Endothelial cell of umbilical vein (primary cell): ENCODE results near the gene IQCH. TPM values are rescaled to one million over a fixed set of nuclear protein-coding genes. Genes with fewer than 3 reads are reported as not detected.

Source experiments
- BruUV-seq: library from RNA; stranded (reverse); fragments of 400-500 nt; replicated peaks from 2 replicates; lab custom pipeline; 2021; lab: Mats Ljungman, UMichigan
- CTCF ChIA-PET: fragments of 300-600, 350-600 bp; sonication (Branson Sonifier 250); formaldehyde crosslinking; loops from one replicate; lab custom pipeline; 2021; ENCODE audit warnings: antibody characterized with exemption, inconsistent platforms; lab: Charles Lee
- POLR2A ChIA-PET: fragments of 300-600, 350-600 bp; sonication (Branson Sonifier 250); formaldehyde crosslinking; loops from one replicate; lab custom pipeline; 2021; ENCODE audit warnings: antibody characterized with exemption, inconsistent platforms; lab: Charles Lee
- DNase-seq: peaks from one replicate; pipeline ENCODE4 v3.0.0-alpha.2; 2011; ENCODE audit warnings: low read depth, low spot score
- FAIRE-seq: peaks from 2 replicates; lab custom pipeline; 2011; peaks lifted over from hg19 to GRCh38; lab: Jason Lieb, UNC
- H2AFZ ChIP-seq: 2 replicates; pipeline ENCODE4 v1.6.0; 2012; ENCODE audit warnings: low read depth, low read length, control low read depth, inconsistent platforms
- H3K27ac ChIP-seq: 2 replicates; pipeline ENCODE4 v1.5.1; 2011; ENCODE audit warnings: low read depth, mild to moderate bottlenecking, control low read depth, low read length, moderate library complexity; ENCODE audit not compliant: insufficient read depth
- H3K27me3 ChIP-seq, 2 experiments: 2 replicates each; pipeline versions ENCODE4 v1.6.0 to v1.6.1; 2011; ENCODE audit warnings: low read length in 2 of 2, mixed read lengths in 1 of 2; ENCODE audit not compliant: control insufficient read depth in 2 of 2, insufficient read depth in 2 of 2
- H3K36me3 ChIP-seq, 2 experiments: 2 replicates in 1 of 2; 3 replicates in 1 of 2; pipeline ENCODE4 v1.5.1; 2011; ENCODE audit warnings: low read length in 2 of 2, mild to moderate bottlenecking in 1 of 2, moderate library complexity in 1 of 2; ENCODE audit not compliant: control insufficient read depth in 2 of 2, insufficient read depth in 2 of 2; ENCODE audit errors: extremely low read depth in 1 of 2
- H3K4me1 ChIP-seq: 3 replicates; pipeline ENCODE4 v1.5.1; 2011; ENCODE audit warnings: mild to moderate bottlenecking, low read length; ENCODE audit not compliant: control insufficient read depth, insufficient read depth; ENCODE audit errors: extremely low read depth
- H3K4me2 ChIP-seq: 2 replicates; pipeline ENCODE4 v1.6.1; 2011; ENCODE audit warnings: low read length, control low read depth, mixed read lengths; ENCODE audit not compliant: insufficient read depth
- H3K4me3 ChIP-seq, 3 experiments: fragments of 200-600 bp in 1 of 3; sonication (generic), shearing (Covaris generic) in 1 of 3; replicated peaks in 1 of 3; 2 replicates each; pipeline ENCODE4 v1.5.1; 2011 to 2016; ENCODE audit warnings: control low read depth in 3 of 3, low read length in 3 of 3, mild to moderate bottlenecking in 2 of 3, inconsistent platforms in 1 of 3, low read depth in 1 of 3, moderate library complexity in 1 of 3; ENCODE audit not compliant: insufficient read depth in 1 of 3
- H3K79me2 ChIP-seq: 2 replicates; pipeline ENCODE4 v1.6.0; 2012; ENCODE audit warnings: low read length, inconsistent platforms; ENCODE audit not compliant: control insufficient read depth, insufficient read depth
- H3K9ac ChIP-seq: replicated peaks from 2 replicates; pipeline ENCODE3; 2011; ENCODE audit warnings: low read length, control low read depth; ENCODE audit not compliant: insufficient read depth; ENCODE audit errors: extremely low read depth
- H3K9me1 ChIP-seq: replicated peaks from 3 replicates; pipeline ENCODE4 v1.6.0; 2011; ENCODE audit warnings: mild to moderate bottlenecking, low read length; ENCODE audit not compliant: control insufficient read depth, insufficient read depth; ENCODE audit errors: extremely low read depth
- H3K9me3 ChIP-seq: replicated peaks from 2 replicates; pipeline ENCODE4 v1.5.1; 2012; ENCODE audit warnings: low read length, inconsistent platforms; ENCODE audit not compliant: control insufficient read depth, insufficient read depth
- H4K20me1 ChIP-seq: replicated peaks from 2 replicates; pipeline ENCODE3; 2011; ENCODE audit warnings: mild to moderate bottlenecking, low read length; ENCODE audit not compliant: control insufficient read depth, insufficient read depth; ENCODE audit errors: extremely low read depth
- EZH2 ChIP-seq: IDR thresholded peaks from 2 replicates; pipeline ENCODE4 v1.6.1; 2012; ENCODE audit warnings: borderline replicate concordance, low read depth, mild to moderate bottlenecking, moderate library complexity, low read length, inconsistent platforms; ENCODE audit not compliant: severe bottlenecking
- FOS ChIP-seq: IDR thresholded peaks from 2 replicates; pipeline ENCODE4 v1.6.1; 2011; ENCODE audit warnings: mild to moderate bottlenecking, low read length, moderate library complexity, borderline replicate concordance; ENCODE audit not compliant: insufficient read depth
- GATA2 ChIP-seq: IDR thresholded peaks from 2 replicates; pipeline ENCODE4 v1.7.0; 2011; ENCODE audit warnings: low read depth, mild to moderate bottlenecking, moderate library complexity, mixed read lengths, low read length; ENCODE audit not compliant: insufficient read length, insufficient read depth
- JUN ChIP-seq: IDR thresholded peaks from 2 replicates; pipeline ENCODE4 v1.6.1; 2011; ENCODE audit warnings: borderline replicate concordance, low read depth; ENCODE audit not compliant: insufficient read length, insufficient read depth
- MYC ChIP-seq: IDR thresholded peaks from one replicate; pipeline ENCODE4 v1.6.1; 2011; ENCODE audit warnings: mild to moderate bottlenecking, low read depth, low read length
- POLR2A ChIP-seq: IDR thresholded peaks from 2 replicates; pipeline ENCODE4 v1.6.1; 2012; ENCODE audit warnings: low read depth, mild to moderate bottlenecking, control low read depth, low read length
- POLR2AphosphoS5 ChIP-seq: IDR thresholded peaks from 2 replicates; pipeline ENCODE4 v1.6.1; 2012; ENCODE audit warnings: low read depth, mild to moderate bottlenecking, control low read depth, low read length, moderate library complexity; ENCODE audit not compliant: insufficient read depth
- dilution Hi-C: fragments of 300-500 bp; cut with MboI; formaldehyde crosslinking; loops from one replicate; pipeline ENCODE4 v1.15.0; 2019; ENCODE audit warnings: low sequenced_read_pairs; ENCODE audit not compliant: extremely low pct_ligation_motif_present
- intact Hi-C: fragments of 100-400 bp; cut with micrococcal nuclease; formaldehyde crosslinking; loops from one replicate; pipeline ENCODE4 v1.10.0; 2022
- polyA plus RNA-seq, 4 experiments: library from polyadenylated mRNA; depleted of rRNA in 3 of 4; stranded (reverse) in 3 of 4; unstranded in 1 of 4; fragments of >200 nt; gene quantifications; 2 replicates each; pipeline versions ENCODE4 v1.2.1 to v1.2.3, GENCODE V29; 2011 to 2012; ENCODE audit warnings: missing spikeins in 1 of 4
- total RNA-seq: library from RNA; stranded (reverse); gene quantifications from 2 replicates; pipeline ENCODE4 v1.2.3, GENCODE V29; 2021
- TF ChIP-seq, protein P1 (sequence below): IDR thresholded peaks from 2 replicates; pipeline ENCODE4 v1.6.1; 2011; ENCODE audit not compliant: insufficient read depth, insufficient read length
- TF ChIP-seq, protein P2 (sequence below), 2 donors: IDR thresholded peaks; 1 replicate in 1 of 2; 2 replicates in 1 of 2; pipeline ENCODE4 v1.5.1; 2011; ENCODE audit warnings: low read length in 2 of 2, mild to moderate bottlenecking in 2 of 2, moderate library complexity in 2 of 2, control low read depth in 1 of 2, inconsistent platforms in 1 of 2, low read depth in 1 of 2; ENCODE audit not compliant: insufficient read depth in 1 of 2; ENCODE audit errors: extremely low read depth in 1 of 2

IQCH gene
- total and polyA plus RNA-seq, 2 donors (not counting 3 experiments of a cell fraction or from before 2014, with no cell fraction given): 0.29 to 0.51 TPM

DNA sequence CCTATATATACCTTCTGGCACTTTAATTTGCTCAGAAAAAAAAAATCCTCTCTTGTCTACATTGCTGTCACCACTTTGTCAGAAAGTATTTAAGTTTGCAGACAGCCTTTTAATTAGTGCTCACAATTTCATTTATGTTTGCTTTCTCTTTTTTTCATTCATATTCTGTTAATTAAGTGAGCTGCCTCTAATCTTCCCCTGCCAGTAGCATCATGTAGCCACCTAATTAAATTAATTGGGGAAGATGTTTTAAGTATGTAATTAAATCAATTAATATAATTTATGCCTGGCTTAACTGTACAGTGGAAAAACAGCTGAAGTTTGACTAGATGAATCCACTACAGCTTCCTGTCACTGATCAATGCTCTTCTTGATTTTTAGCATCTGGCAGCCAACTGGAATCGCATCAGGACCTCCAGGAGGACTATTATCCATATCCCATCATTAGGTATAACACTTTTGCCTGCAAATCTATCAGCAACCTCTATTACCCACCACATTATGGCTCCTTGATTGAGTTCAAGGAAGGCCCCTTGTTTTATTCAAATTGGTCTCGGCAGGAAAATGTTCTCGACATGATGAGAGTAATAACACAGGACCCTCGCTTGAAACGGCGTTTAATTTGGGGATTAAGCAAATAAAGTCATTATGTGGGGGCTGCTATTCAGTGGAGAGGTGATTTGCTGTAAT is 118.5 kb downstream of the IQCH start:
- BruUV-seq: no TSS peak
- H3K9ac ChIP-seq: no peak overlapping the region
- ChIA-PET POLR2A (no interaction called here), CTCF (no interaction called here)
- DNase-seq (no peak), FAIRE-seq (no peak)
- dilution Hi-C loops (no loop called here), intact Hi-C loops (no loop called here)
- H3K4me1 ChIP-seq: no peaks in the 10 kb centered on the region
- no peaks in the 10 kb centered on the region for H3K36me3 ChIP-seq
- no peaks in the 10 kb centered on the region for H4K20me1 ChIP-seq
- H3K9me1 ChIP-seq: no peaks in the 10 kb centered on the region
- no peak overlapping the region for H3K4me3 ChIP-seq
- no peaks in the 10 kb centered on the region for H3K79me2 ChIP-seq
- H3K4me2 ChIP-seq: no peak overlapping the region
- TF ChIP-seq GATA2 (no peak), POLR2A (no peak), FOS (no peak), JUN (no peak), MYC (no peak), POLR2AphosphoS5 (no peak), EZH2 (no peak)
- TF ChIP-seq, protein P1, sequence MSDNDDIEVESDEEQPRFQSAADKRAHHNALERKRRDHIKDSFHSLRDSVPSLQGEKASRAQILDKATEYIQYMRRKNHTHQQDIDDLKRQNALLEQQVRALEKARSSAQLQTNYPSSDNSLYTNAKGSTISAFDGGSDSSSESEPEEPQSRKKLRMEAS: no peak
- TF ChIP-seq, protein P2, sequence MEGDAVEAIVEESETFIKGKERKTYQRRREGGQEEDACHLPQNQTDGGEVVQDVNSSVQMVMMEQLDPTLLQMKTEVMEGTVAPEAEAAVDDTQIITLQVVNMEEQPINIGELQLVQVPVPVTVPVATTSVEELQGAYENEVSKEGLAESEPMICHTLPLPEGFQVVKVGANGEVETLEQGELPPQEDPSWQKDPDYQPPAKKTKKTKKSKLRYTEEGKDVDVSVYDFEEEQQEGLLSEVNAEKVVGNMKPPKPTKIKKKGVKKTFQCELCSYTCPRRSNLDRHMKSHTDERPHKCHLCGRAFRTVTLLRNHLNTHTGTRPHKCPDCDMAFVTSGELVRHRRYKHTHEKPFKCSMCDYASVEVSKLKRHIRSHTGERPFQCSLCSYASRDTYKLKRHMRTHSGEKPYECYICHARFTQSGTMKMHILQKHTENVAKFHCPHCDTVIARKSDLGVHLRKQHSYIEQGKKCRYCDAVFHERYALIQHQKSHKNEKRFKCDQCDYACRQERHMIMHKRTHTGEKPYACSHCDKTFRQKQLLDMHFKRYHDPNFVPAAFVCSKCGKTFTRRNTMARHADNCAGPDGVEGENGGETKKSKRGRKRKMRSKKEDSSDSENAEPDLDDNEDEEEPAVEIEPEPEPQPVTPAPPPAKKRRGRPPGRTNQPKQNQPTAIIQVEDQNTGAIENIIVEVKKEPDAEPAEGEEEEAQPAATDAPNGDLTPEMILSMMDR (IDR thresholded peaks at IDR 0.05; ENCODE audit: extremely low read depth in 1 of 2, insufficient read depth in 1 of 2, low read depth in 1 of 2, low read length in 2 of 2): no peak
- H3K27me3 ChIP-seq: peaks cover 8 to 14% of the 10 kb centered on the region in 2 experiments
- H3K9me3 ChIP-seq: no peaks in the 10 kb centered on the region
- no peak overlapping the region for H2AFZ ChIP-seq
- no peak overlapping the region for H3K27ac ChIP-seq
